ENCODE results near the gene GLT8D1. TPM values are rescaled to one million over a fixed set of nuclear protein-coding genes. Genes with fewer than 3 reads are reported as not detected.

Gene GLT8D1
- total RNA-seq, 2 experiments from 2014 or later, result 8.4 to 10.8 TPM

DNA sequence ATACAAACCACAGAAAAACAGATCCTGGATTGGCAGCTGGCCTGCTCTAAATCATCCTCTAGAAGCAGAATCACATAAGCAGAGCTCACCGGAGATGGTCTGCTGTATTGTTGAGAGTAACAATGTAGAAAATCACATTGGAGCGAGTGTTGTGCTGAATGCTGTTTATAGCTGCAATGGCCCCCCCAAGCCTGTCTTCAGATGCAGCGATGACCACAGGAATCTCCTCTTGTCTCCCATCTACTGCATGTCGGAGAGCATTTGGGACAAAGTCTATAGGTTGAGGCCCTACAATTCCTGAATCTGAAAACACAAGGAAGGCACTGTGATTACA lies 8.0 kb downstream of the GLT8D1 start:
- no peak overlapping the region for H3K4me3 ChIP-seq (ENCODE audit: low read length)
- Mint-ChIP-seq H3K36me3 (ENCODE audit: low read depth) (peaks cover 63% of the 10 kb centered on the region), H3K4me1 (ENCODE audit: low read depth) (no peaks in the 10 kb centered on the region), H3K9me3 (no peaks in the 10 kb centered on the region), H3K27me3 (no peaks in the 10 kb centered on the region), H3K4me3 (no peak overlapping the region), H3K27ac (peak overlapping the region; percentile 31)
- no peak overlapping the region for H3K27ac ChIP-seq (ENCODE audit: low read depth in 1 of 2, low read length in 2 of 2)
- H3K4me1 ChIP-seq (ENCODE audit: insufficient read depth, low read length), result peaks cover 5% of the 10 kb centered on the region
- DNase-seq, result no peak
- POLR2A ChIA-PET, result interaction anchor here (0.5 kb wide), 1 partner anchor 71 kb away, joined by 3 read pairs; no protein-coding TSS in a partner anchor
- intact Hi-C loops (cut with DNase I, micrococcal nuclease), result no loop called here
- CTCF ChIA-PET, result no interaction called here
- TF ChIP-seq, protein P1, sequence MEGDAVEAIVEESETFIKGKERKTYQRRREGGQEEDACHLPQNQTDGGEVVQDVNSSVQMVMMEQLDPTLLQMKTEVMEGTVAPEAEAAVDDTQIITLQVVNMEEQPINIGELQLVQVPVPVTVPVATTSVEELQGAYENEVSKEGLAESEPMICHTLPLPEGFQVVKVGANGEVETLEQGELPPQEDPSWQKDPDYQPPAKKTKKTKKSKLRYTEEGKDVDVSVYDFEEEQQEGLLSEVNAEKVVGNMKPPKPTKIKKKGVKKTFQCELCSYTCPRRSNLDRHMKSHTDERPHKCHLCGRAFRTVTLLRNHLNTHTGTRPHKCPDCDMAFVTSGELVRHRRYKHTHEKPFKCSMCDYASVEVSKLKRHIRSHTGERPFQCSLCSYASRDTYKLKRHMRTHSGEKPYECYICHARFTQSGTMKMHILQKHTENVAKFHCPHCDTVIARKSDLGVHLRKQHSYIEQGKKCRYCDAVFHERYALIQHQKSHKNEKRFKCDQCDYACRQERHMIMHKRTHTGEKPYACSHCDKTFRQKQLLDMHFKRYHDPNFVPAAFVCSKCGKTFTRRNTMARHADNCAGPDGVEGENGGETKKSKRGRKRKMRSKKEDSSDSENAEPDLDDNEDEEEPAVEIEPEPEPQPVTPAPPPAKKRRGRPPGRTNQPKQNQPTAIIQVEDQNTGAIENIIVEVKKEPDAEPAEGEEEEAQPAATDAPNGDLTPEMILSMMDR (IDR thresholded peaks at IDR 0.05), result no peak
- no peaks in the 10 kb centered on the region for H3K9me3 ChIP-seq (ENCODE audit: control insufficient read depth in 1 of 2, insufficient read depth in 1 of 2, low read length in 2 of 2)
- ATAC-seq (ENCODE audit: poor library complexity), result no peak
- H3K36me3 ChIP-seq (ENCODE audit: insufficient read depth, low read length), result peaks cover 62% of the 10 kb centered on the region
- no peaks in the 10 kb centered on the region for H3K27me3 ChIP-seq (ENCODE audit: control insufficient read depth in 1 of 2, insufficient read depth in 2 of 2, low read length in 2 of 2)

DNA sequence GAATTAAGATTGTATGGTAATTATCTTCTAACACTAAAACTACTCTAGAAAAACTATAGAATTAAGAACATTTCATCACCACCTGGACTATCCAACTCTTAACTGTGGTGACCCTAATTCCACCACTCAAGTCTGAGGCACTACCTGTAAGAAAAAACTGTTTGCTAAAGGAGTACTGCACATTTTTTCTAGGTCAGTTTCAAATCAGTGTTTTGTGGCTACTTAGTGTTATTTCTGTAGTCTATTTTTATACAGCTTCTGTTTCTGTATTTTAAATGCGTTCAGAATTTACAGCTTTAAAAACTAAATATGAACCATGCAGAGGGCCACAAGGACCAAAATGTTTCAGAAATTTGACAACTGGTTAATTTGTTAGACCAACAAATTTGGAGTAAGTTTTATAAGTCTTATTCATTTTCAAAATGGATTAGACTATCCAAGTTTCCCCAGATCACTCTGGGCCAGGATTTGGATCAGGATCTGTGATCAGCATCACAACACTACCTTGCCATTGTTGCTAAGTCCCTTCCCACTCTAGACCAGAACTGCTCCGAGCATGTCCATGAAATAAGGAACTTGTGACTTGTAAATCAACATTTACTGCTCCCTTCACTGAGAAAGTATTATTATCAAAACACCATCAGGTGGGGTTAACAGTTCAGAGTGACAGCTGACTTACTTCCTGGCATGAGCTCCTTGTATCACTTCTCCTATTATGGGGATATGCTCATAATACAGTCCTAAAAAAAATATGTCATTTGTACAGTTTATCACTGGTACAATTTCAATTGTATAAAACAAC lies 8.6 kb downstream of the GLT8D1 start:
- H3K4me1 ChIP-seq (ENCODE audit: insufficient read depth, low read length), result no peaks in the 10 kb centered on the region
- ChIA-PET CTCF (interaction anchor here (1.3 kb wide), 1 partner anchor 8 kb away, joined by 3 read pairs; no protein-coding TSS in a partner anchor), POLR2A (interaction anchor here (0.5 to 3.1 kb wide), 2 partner anchors 8 to 70 kb away, joined by 3 to 11 read pairs; partner anchors contain the start of genes GLT8D1 and SPCS1)
- Mint-ChIP-seq H3K27me3 (no peaks in the 10 kb centered on the region), H3K36me3 (ENCODE audit: low read depth) (peaks cover 69% of the 10 kb centered on the region), H3K4me3 (no peak overlapping the region), H3K9me3 (no peaks in the 10 kb centered on the region), H3K4me1 (ENCODE audit: low read depth) (no peaks in the 10 kb centered on the region), H3K27ac (no peak overlapping the region)
- no peak overlapping the region for H3K27ac ChIP-seq (ENCODE audit: low read depth in 1 of 2, low read length in 2 of 2)
- peaks cover 66% of the 10 kb centered on the region for H3K36me3 ChIP-seq (ENCODE audit: insufficient read depth, low read length)
- intact Hi-C loops (cut with DNase I, micrococcal nuclease), result no loop called here
- DNase-seq (no peak), ATAC-seq (ENCODE audit: poor library complexity) (no peak)
- no peaks in the 10 kb centered on the region for H3K9me3 ChIP-seq (ENCODE audit: control insufficient read depth in 1 of 2, insufficient read depth in 1 of 2, low read length in 2 of 2)
- H3K27me3 ChIP-seq (ENCODE audit: control insufficient read depth in 1 of 2, insufficient read depth in 2 of 2, low read length in 2 of 2), result no peaks in the 10 kb centered on the region
- TF ChIP-seq, protein P1 (IDR thresholded peaks at IDR 0.05), result no peak
- no peak overlapping the region for H3K4me3 ChIP-seq (ENCODE audit: low read length)

- H3K9me3 Mint-ChIP-seq, result no peaks in the 10 kb centered on the region
- ChIA-PET CTCF (interaction anchor here (1.3 kb wide), 1 partner anchor 7 kb away, joined by 3 read pairs; no protein-coding TSS in a partner anchor), POLR2A (interaction anchor here (3.1 kb wide), 1 partner anchor 9 kb away, joined by 11 read pairs; the partner anchor contains the start of genes GLT8D1 and SPCS1)
- no peak overlapping the region for H3K4me3 Mint-ChIP-seq
- Histone ChIP-seq H3K27me3 (ENCODE audit: control insufficient read depth in 1 of 2, insufficient read depth in 2 of 2, low read length in 2 of 2) (no peaks in the 10 kb centered on the region), H3K27ac (ENCODE audit: low read depth in 1 of 2, low read length in 2 of 2) (no peak overlapping the region), H3K4me3 (ENCODE audit: low read length) (no peak overlapping the region), H3K36me3 (ENCODE audit: insufficient read depth, low read length) (peaks cover 76% of the 10 kb centered on the region), H3K9me3 (ENCODE audit: control insufficient read depth in 1 of 2, insufficient read depth in 1 of 2, low read length in 2 of 2) (no peaks in the 10 kb centered on the region), H3K4me1 (ENCODE audit: insufficient read depth, low read length) (no peaks in the 10 kb centered on the region)
- H3K36me3 Mint-ChIP-seq (ENCODE audit: low read depth), result peaks cover 79% of the 10 kb centered on the region
- TF ChIP-seq, protein P1 (IDR thresholded peaks at IDR 0.05), result no peak
- ATAC-seq (ENCODE audit: poor library complexity), result no peak
- no peaks in the 10 kb centered on the region for H3K4me1 Mint-ChIP-seq (ENCODE audit: low read depth)
- no peak overlapping the region for H3K27ac Mint-ChIP-seq
- intact Hi-C loops (cut with DNase I, micrococcal nuclease), result no loop called here
- no peak for DNase-seq
- no peaks in the 10 kb centered on the region for H3K27me3 Mint-ChIP-seq
Measured at GRCh38 chr3:52695798-52696671, 9.6 kb downstream of the GLT8D1 start.

Data from CD4-positive, alpha-beta T cell (primary cell).